KMS-11 (cell line): Measurements from ENCODE around the gene PPP1R12A.

Experiments
- H2AFZ ChIP-seq: fragments of 200-600 bp; sonication (generic); 2 replicates; pipeline ENCODE4 v1.6.1; 2016; ENCODE audit warnings: antibody characterized with exemption, mixed run types, low read depth
- H3K27ac ChIP-seq: fragments of 200-600 bp; sonication (generic); 2 replicates; pipeline ENCODE4 v1.6.1; 2016; ENCODE audit warnings: mild to moderate bottlenecking, mixed run types
- H3K27me3 ChIP-seq: fragments of 200-600 bp; sonication (generic); 2 replicates; pipeline ENCODE4 v1.6.1; 2017; ENCODE audit warnings: mild to moderate bottlenecking, low read depth, mixed run types, moderate library complexity; ENCODE audit not compliant: insufficient read depth
- H3K36me3 ChIP-seq: fragments of 200-600 bp; sonication (generic); 2 replicates; pipeline ENCODE4 v1.6.1; 2017; ENCODE audit warnings: mild to moderate bottlenecking, mixed run types; ENCODE audit not compliant: insufficient read depth
- H3K4me1 ChIP-seq: fragments of 200-600 bp; sonication (generic); 2 replicates; pipeline ENCODE4 v1.6.1; 2016; ENCODE audit warnings: mild to moderate bottlenecking, low read depth, mixed run types; ENCODE audit not compliant: poor library complexity, severe bottlenecking
- H3K4me2 ChIP-seq: fragments of 200-600 bp; sonication (generic); 2 replicates; pipeline ENCODE4 v1.7.0; 2016; ENCODE audit warnings: mild to moderate bottlenecking, mixed run types
- H3K4me3 ChIP-seq: fragments of 200-600 bp; sonication (generic); IDR thresholded peaks from 2 replicates; pipeline ENCODE4 v1.6.1; 2017; ENCODE audit warnings: low read depth, low read length, mixed read lengths; ENCODE audit not compliant: insufficient read depth
- H3K79me2 ChIP-seq: fragments of 200-600 bp; sonication (generic); 2 replicates; pipeline ENCODE4 v1.6.1; 2016; ENCODE audit warnings: low read depth, mixed run types; ENCODE audit not compliant: insufficient read depth
- H3K9ac ChIP-seq: fragments of 200-600 bp; sonication (generic); 2 replicates; pipeline ENCODE4 v1.6.1; 2016; ENCODE audit warnings: mild to moderate bottlenecking, mixed run types
- H4K20me1 ChIP-seq: fragments of 200-600 bp; sonication (generic); 2 replicates; pipeline ENCODE4 v1.6.1; 2016; ENCODE audit warnings: mild to moderate bottlenecking, mixed run types; ENCODE audit not compliant: insufficient read depth
- TF ChIP-seq, protein P1 (sequence below): fragments of 200-600 bp; sonication (generic); conservative IDR thresholded peaks from 2 replicates; pipeline ENCODE4 v1.6.1; 2017; ENCODE audit warnings: low read depth, mild to moderate bottlenecking, antibody characterized with exemption, low read length, moderate library complexity, mixed read lengths

Gene PPP1R12A

DNA sequence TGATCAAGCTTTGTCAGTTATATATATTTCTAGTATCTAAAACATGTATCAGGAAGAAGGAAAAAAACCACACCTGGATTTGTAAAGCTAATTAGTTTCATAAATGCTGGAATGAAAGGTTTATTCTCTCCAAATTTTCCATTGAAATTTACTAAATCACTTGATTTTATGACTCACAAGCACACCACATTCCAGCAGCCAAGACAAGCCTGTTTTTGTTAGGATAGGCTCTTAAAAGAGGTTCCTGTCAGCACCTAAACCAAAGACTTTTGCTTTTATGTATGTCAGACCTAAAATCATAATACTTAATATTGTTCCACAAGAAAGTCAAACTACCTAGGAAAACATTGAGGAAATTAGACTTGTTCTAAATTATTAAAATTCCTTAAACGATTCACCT, 158.8 kb downstream of the PPP1R12A start:
- Histone ChIP-seq H3K4me2 (no peak overlapping the region), H3K79me2 (no peaks in the 10 kb centered on the region), H3K27me3 (no peaks in the 10 kb centered on the region; the same call in 1 of the 2 replicates), H3K27ac (no peak overlapping the region), H4K20me1 (no peaks in the 10 kb centered on the region), H3K36me3 (peaks cover 5% of the 10 kb centered on the region; the same call in 1 of the 2 replicates), H2AFZ (no peak overlapping the region), H3K9ac (no peak overlapping the region), H3K4me3 (no peak overlapping the region), H3K4me1 (no peaks in the 10 kb centered on the region)
- TF ChIP-seq, protein P1, sequence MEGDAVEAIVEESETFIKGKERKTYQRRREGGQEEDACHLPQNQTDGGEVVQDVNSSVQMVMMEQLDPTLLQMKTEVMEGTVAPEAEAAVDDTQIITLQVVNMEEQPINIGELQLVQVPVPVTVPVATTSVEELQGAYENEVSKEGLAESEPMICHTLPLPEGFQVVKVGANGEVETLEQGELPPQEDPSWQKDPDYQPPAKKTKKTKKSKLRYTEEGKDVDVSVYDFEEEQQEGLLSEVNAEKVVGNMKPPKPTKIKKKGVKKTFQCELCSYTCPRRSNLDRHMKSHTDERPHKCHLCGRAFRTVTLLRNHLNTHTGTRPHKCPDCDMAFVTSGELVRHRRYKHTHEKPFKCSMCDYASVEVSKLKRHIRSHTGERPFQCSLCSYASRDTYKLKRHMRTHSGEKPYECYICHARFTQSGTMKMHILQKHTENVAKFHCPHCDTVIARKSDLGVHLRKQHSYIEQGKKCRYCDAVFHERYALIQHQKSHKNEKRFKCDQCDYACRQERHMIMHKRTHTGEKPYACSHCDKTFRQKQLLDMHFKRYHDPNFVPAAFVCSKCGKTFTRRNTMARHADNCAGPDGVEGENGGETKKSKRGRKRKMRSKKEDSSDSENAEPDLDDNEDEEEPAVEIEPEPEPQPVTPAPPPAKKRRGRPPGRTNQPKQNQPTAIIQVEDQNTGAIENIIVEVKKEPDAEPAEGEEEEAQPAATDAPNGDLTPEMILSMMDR: no peak

DNA sequence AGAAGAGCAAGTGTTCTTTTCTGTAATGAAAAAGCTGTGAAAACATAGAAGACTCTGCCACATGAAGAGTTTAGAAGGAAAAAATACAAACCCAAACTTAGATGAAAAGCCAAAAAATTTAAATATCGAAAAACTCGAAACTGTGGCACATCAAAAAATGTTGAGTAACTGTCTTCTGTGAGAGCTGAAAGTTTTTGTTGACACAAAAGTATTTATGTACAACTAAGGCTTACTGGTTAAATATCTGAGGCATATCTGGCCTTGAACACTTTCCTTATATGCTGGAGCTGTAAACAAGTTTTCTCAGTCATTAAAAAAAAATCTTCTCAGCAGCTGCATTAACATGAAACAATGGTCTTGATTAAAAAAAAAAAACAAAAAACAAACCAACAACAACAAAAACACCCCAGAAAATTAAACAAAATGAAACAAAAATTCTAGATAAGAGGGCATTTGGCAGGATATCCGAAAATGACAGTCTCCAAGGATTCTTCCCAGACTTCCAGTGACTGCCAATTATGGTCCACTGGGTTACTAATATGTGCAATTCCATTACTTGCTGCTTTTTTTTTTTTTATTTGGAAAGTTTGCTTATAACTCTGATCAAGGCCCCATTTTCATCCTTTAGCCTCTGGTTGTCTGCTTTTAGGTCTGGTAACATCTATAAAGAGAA, 159.4 kb downstream of the PPP1R12A start:
- Histone ChIP-seq H3K4me2 (no peak overlapping the region), H3K4me1 (no peaks in the 10 kb centered on the region), H3K27ac (no peak overlapping the region), H3K36me3 (peaks cover 5% of the 10 kb centered on the region; the same call in 1 of the 2 replicates), H4K20me1 (no peaks in the 10 kb centered on the region), H3K27me3 (no peaks in the 10 kb centered on the region; the same call in 1 of the 2 replicates), H3K4me3 (no peak overlapping the region), H3K79me2 (no peaks in the 10 kb centered on the region), H3K9ac (no peak overlapping the region), H2AFZ (no peak overlapping the region)
- TF ChIP-seq, protein P1: no peak

DNA sequence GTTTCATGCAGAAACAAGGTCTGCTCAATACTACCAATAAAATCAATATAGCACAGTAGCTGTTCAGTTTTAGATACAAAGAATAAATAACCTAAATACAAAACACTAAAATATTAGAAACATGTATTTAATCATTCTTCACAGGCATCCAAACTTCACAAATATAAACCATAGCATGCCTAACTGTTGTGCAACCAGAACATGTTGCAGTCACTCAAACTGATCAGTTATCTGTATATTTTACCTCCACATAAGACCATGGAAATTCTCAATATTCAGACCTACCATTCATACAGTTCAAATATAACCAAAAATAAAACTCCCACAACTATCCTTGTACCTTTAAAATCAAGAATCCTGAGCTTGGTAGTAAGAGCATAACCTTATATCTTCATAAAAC, 161.0 kb downstream of the PPP1R12A start:
- H3K4me1 ChIP-seq: no peaks in the 10 kb centered on the region
- H3K9ac ChIP-seq: no peak overlapping the region
- H3K4me3 ChIP-seq: no peak overlapping the region
- no peaks in the 10 kb centered on the region; the same call in 1 of the 2 replicates for H3K36me3 ChIP-seq
- no peak overlapping the region for H2AFZ ChIP-seq
- no peaks in the 10 kb centered on the region for H4K20me1 ChIP-seq
- H3K4me2 ChIP-seq: no peak overlapping the region
- H3K27me3 ChIP-seq: no peaks in the 10 kb centered on the region
- H3K27ac ChIP-seq: no peak overlapping the region
- no peaks in the 10 kb centered on the region for H3K79me2 ChIP-seq
- TF ChIP-seq, protein P1: no peak

DNA sequence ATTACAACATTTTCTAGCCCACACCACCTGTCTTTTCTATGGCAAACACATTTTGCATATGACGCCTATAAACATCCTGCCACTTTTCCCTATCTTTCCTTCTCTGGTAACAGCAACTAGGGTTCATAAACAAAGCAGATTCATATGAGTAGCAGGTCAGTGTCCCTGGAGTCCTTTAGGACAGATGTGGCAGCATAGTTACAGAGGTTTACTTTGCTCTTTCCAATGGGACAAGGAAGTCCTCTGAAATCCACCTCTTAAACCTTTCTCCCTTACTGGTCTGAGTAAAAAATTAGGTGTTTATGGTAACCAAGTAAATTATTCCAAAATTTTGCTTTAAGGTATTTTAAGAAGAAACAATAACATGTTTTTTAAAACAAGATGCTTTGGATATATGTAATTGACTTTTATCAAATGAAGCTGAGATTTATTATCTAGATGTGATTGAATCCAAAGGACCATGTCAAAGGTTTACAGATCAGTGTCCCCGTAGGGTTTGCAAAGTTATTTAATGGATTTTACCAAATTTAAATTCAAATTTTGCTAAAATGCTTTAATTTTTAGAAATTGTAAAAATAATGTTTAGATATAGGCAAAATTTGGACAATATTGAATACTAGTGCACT, 164.9 kb downstream of the PPP1R12A start:
- no peak overlapping the region for H2AFZ ChIP-seq
- H3K79me2 ChIP-seq: no peaks in the 10 kb centered on the region
- H3K9ac ChIP-seq: no peak overlapping the region
- H3K4me3 ChIP-seq: no peak overlapping the region
- no peaks in the 10 kb centered on the region for H3K27me3 ChIP-seq
- H3K27ac ChIP-seq: no peak overlapping the region
- TF ChIP-seq, protein P1: no peak
- H4K20me1 ChIP-seq: no peaks in the 10 kb centered on the region
- no peaks in the 10 kb centered on the region; the same call in 1 of the 2 replicates for H3K36me3 ChIP-seq
- no peak overlapping the region for H3K4me2 ChIP-seq
- no peaks in the 10 kb centered on the region for H3K4me1 ChIP-seq
